H1 (cell line): ENCODE results near the gene SBNO2. TPM values are rescaled to one million over a fixed set of nuclear protein-coding genes. Genes with fewer than 3 reads are reported as not detected.

Experiments
- CTCF ChIA-PET: fragments of 300-600 bp; sonication (Branson Sonifier 250); formaldehyde crosslinking; loops from one replicate; lab custom pipeline; 2021; ENCODE audit not compliant: partially characterized antibody; lab: Charles Lee
- POLR2A ChIA-PET: fragments of 300-600 bp; sonication (Branson Sonifier 250); formaldehyde crosslinking; loops from one replicate; lab custom pipeline; 2021; ENCODE audit warnings: inconsistent platforms; ENCODE audit not compliant: partially characterized antibody; lab: Charles Lee
- DNase-seq, 2 experiments: peaks; one replicate each; pipeline versions ENCODE4 v3.0.0 to v3.0.0-alpha.2; 2010 to 2022; ENCODE audit warnings: low spot score in 2 of 2, low read depth in 1 of 2, mixed read lengths in 1 of 2
- FAIRE-seq: peaks from 2 replicates; lab custom pipeline; 2011; peaks lifted over from hg19 to GRCh38; lab: Jason Lieb, UNC
- H2AFZ ChIP-seq: 2 replicates; pipeline ENCODE4 v1.8.1; 2012; ENCODE audit warnings: low read length, inconsistent platforms
- H2AK5ac ChIP-seq: 2 replicates; pipeline ENCODE4 v1.6.1; 2013; ENCODE audit warnings: low read depth, low read length
- H2BK120ac ChIP-seq: replicated peaks from 2 replicates; pipeline ENCODE3; 2013; ENCODE audit warnings: low read depth, low read length, inconsistent platforms
- H2BK12ac ChIP-seq: 2 replicates; pipeline ENCODE4 v1.6.1; 2013; ENCODE audit warnings: low read depth, low read length
- H2BK15ac ChIP-seq: 2 replicates; pipeline ENCODE4 v1.6.1; 2013; ENCODE audit warnings: low read length
- H2BK20ac ChIP-seq: 2 replicates; pipeline ENCODE4 v1.6.1; 2013; ENCODE audit warnings: low read length
- H2BK5ac ChIP-seq: 2 replicates; pipeline ENCODE4 v1.6.1; 2013; ENCODE audit warnings: low read depth, low read length
- H3K14ac ChIP-seq: 2 replicates; pipeline ENCODE4 v1.6.1; 2013; ENCODE audit warnings: inconsistent platforms; ENCODE audit not compliant: insufficient read length
- H3K18ac ChIP-seq: 2 replicates; pipeline ENCODE4 v1.6.1; 2013; ENCODE audit warnings: low read length; ENCODE audit errors: extremely low read depth
- H3K23ac ChIP-seq: 2 replicates; pipeline ENCODE4 v1.6.1; 2013; ENCODE audit warnings: inconsistent platforms; ENCODE audit not compliant: insufficient read length
- H3K23me2 ChIP-seq: 2 replicates; pipeline ENCODE4 v1.6.1; 2013; ENCODE audit warnings: low read depth, low read length
- H3K27ac ChIP-seq: 2 replicates; pipeline ENCODE4 v1.6.1; 2011; ENCODE audit warnings: low read depth, low read length, inconsistent platforms
- H3K27me3 ChIP-seq, 4 experiments: replicated peaks in 1 of 4; 1 replicate in 1 of 4; 2 replicates in 3 of 4; pipeline versions ENCODE4 v1.6.1 to v1.8.1; 2011 to 2013; ENCODE audit warnings: low read length in 3 of 4, mild to moderate bottlenecking in 3 of 4, inconsistent platforms in 2 of 4, mixed read lengths in 2 of 4, moderate library complexity in 1 of 4; ENCODE audit not compliant: control insufficient read depth in 3 of 4, insufficient read depth in 3 of 4; ENCODE audit errors: extremely low read depth in 1 of 4
- H3K36me3 ChIP-seq, 4 experiments: 2 replicates each; pipeline versions ENCODE4 v1.6.1 to v1.8.1; 2011 to 2013; ENCODE audit warnings: mild to moderate bottlenecking in 4 of 4, low read length in 3 of 4, moderate library complexity in 2 of 4, control low read depth in 1 of 4, inconsistent platforms in 1 of 4; ENCODE audit not compliant: insufficient read depth in 4 of 4, control insufficient read depth in 2 of 4
- H3K4ac ChIP-seq: replicated peaks from 2 replicates; pipeline ENCODE3; 2013; ENCODE audit warnings: low read length, low read depth, mixed read lengths, inconsistent platforms; ENCODE audit not compliant: insufficient read length
- H3K4me1 ChIP-seq, 4 experiments: replicated peaks in 1 of 4; 1 replicate in 1 of 4; 2 replicates in 3 of 4; pipeline versions ENCODE4 v1.6.1 to v1.8.1; 2011 to 2013; ENCODE audit warnings: low read length in 3 of 4, inconsistent platforms in 2 of 4, mixed read lengths in 1 of 4; ENCODE audit not compliant: insufficient read depth in 4 of 4, control insufficient read depth in 3 of 4
- H3K4me2 ChIP-seq, 2 experiments: 2 replicates each; pipeline versions ENCODE4 v1.6.1 to v1.8.1; 2011 to 2013; ENCODE audit warnings: low read depth in 2 of 2, low read length in 2 of 2, control low read depth in 1 of 2, inconsistent platforms in 1 of 2, mild to moderate bottlenecking in 1 of 2; ENCODE audit not compliant: insufficient read depth in 1 of 2
- H3K4me3 ChIP-seq, 4 experiments: fragments of 200-600, 300-600 bp in 1 of 4; sonication (generic), shearing (Covaris generic), sonication (Bioruptor Twin) in 1 of 4; 2 replicates each; pipeline versions ENCODE4 v1.5.1 to v1.8.1; 2011 to 2016; ENCODE audit warnings: low read length in 4 of 4, low read depth in 3 of 4, control low read depth in 2 of 4, inconsistent platforms in 2 of 4, mild to moderate bottlenecking in 2 of 4, mixed read lengths in 1 of 4, moderate library complexity in 1 of 4; ENCODE audit not compliant: insufficient read depth in 2 of 4; ENCODE audit errors: extremely low read depth in 1 of 4
- H3K56ac ChIP-seq: replicated peaks from 2 replicates; pipeline ENCODE3; 2013; ENCODE audit warnings: low read depth, mild to moderate bottlenecking, mixed read lengths, low read length, inconsistent platforms; ENCODE audit not compliant: insufficient read length
- H3K79me1 ChIP-seq: 2 replicates; pipeline ENCODE4 v1.6.1; 2013; ENCODE audit warnings: low read depth, low read length, control low read depth
- H3K79me2 ChIP-seq, 2 experiments: 2 replicates each; pipeline versions ENCODE4 v1.6.1 to v1.8.1; 2012 to 2013; ENCODE audit warnings: low read length in 2 of 2, mild to moderate bottlenecking in 2 of 2, inconsistent platforms in 1 of 2; ENCODE audit not compliant: insufficient read depth in 2 of 2, control insufficient read depth in 1 of 2
- H3K9ac ChIP-seq, 4 experiments: replicated peaks in 1 of 4; 1 replicate in 1 of 4; 2 replicates in 3 of 4; pipeline versions ENCODE4 v1.6.1 to v1.8.1; 2011 to 2013; ENCODE audit warnings: low read depth in 3 of 4, low read length in 3 of 4, control low read depth in 2 of 4, mild to moderate bottlenecking in 2 of 4, moderate library complexity in 2 of 4, inconsistent platforms in 1 of 4; ENCODE audit errors: extremely low read depth in 1 of 4
- H3K9me3 ChIP-seq, 2 experiments: 2 replicates each; pipeline versions ENCODE4 v1.6.1 to v1.8.1; 2012 to 2013; ENCODE audit warnings: mild to moderate bottlenecking in 2 of 2, moderate library complexity in 2 of 2, control low read depth in 1 of 2, inconsistent platforms in 1 of 2, low read depth in 1 of 2, low read length in 1 of 2, mixed read lengths in 1 of 2; ENCODE audit not compliant: insufficient read depth in 2 of 2
- H4K20me1 ChIP-seq, 2 experiments: replicated peaks in 1 of 2; 2 replicates each; pipeline versions ENCODE3 to v1.8.1; 2011 to 2013; ENCODE audit warnings: inconsistent platforms in 2 of 2, low read length in 2 of 2, mild to moderate bottlenecking in 1 of 2; ENCODE audit not compliant: insufficient read depth in 2 of 2, control insufficient read depth in 1 of 2
- H4K5ac ChIP-seq: 2 replicates; pipeline ENCODE4 v1.6.1; 2013; ENCODE audit warnings: low read length, low read depth, mixed read lengths, inconsistent platforms; ENCODE audit not compliant: insufficient read length
- H4K8ac ChIP-seq: 2 replicates; pipeline ENCODE4 v1.8.0; 2013; ENCODE audit warnings: mild to moderate bottlenecking, moderate library complexity, low read length, inconsistent platforms; ENCODE audit not compliant: insufficient read depth; ENCODE audit errors: extremely low read depth
- H4K91ac ChIP-seq: replicated peaks from 2 replicates; pipeline ENCODE3; 2013; ENCODE audit warnings: low read length, mixed read lengths, inconsistent platforms; ENCODE audit not compliant: insufficient read length
- CTBP2 ChIP-seq: IDR thresholded peaks from 2 replicates; pipeline ENCODE4 v1.7.0; 2011; ENCODE audit warnings: borderline replicate concordance, mild to moderate bottlenecking, moderate library complexity, mixed read lengths, low read length; ENCODE audit not compliant: insufficient read depth, insufficient read length
- JUND ChIP-seq: IDR thresholded peaks from 2 replicates; pipeline ENCODE4 v1.6.1; 2011; ENCODE audit warnings: mild to moderate bottlenecking, improper control_type of control experiment, low read length
- NRF1 ChIP-seq: IDR thresholded peaks from 2 replicates; pipeline ENCODE4 v1.6.1; 2011; ENCODE audit warnings: mild to moderate bottlenecking, low read depth, low read length, improper control_type of control experiment
- PHF8 ChIP-seq: fragments of 200-600 bp; sonication (generic); conservative IDR thresholded peaks from 2 replicates; pipeline ENCODE4 v1.7.1; 2012; ENCODE audit warnings: low read depth, mild to moderate bottlenecking, inconsistent platforms, low read length, moderate library complexity
- RXRA ChIP-seq: IDR thresholded peaks from 2 replicates; pipeline ENCODE4 v1.6.1; 2011; ENCODE audit warnings: low read depth, mild to moderate bottlenecking, low read length, moderate library complexity; ENCODE audit not compliant: insufficient read depth
- SIN3A ChIP-seq, 2 experiments: IDR thresholded peaks in 1 of 2; conservative IDR thresholded peaks in 1 of 2; 2 replicates each; pipeline ENCODE4 v1.6.1; 2011 to 2012; ENCODE audit warnings: low read length in 2 of 2, improper control_type of control experiment in 1 of 2, low read depth in 1 of 2, mild to moderate bottlenecking in 1 of 2
- SIX5 ChIP-seq: IDR thresholded peaks from 2 replicates; pipeline ENCODE4 v1.6.1; 2011; ENCODE audit warnings: mild to moderate bottlenecking, low read depth, low read length
- SP4 ChIP-seq: IDR thresholded peaks from 2 replicates; pipeline ENCODE4 v1.6.1; 2012; ENCODE audit warnings: low read length, inconsistent platforms
- YY1 ChIP-seq: IDR thresholded peaks from 2 replicates; pipeline ENCODE4 v1.6.1; 2011; ENCODE audit warnings: low read depth, mild to moderate bottlenecking, low read length
- WGBS, 2 experiments: shearing (Covaris generic) in 1 of 2; methylation state at CpG; one replicate each; pipeline versions ENCODE4 v1.1.6 to v1.1.7; 2013 to 2015; ENCODE audit warnings: low lambda C conversion rate in 2 of 2, mixed read lengths in 2 of 2, inconsistent platforms in 1 of 2, low coverage in 1 of 2, missing lambda C conversion rate in 1 of 2; ENCODE audit not compliant: insufficient replicate concordance in 2 of 2, insufficient coverage in 1 of 2, insufficient read length in 1 of 2; ENCODE audit errors: extremely low coverage in 1 of 2, missing lambda C conversion rate in 1 of 2; 5-methylcytosine and 5-hydroxymethylcytosine counted together
- polyA plus RNA-seq, 7 experiments: library from polyadenylated mRNA; depleted of rRNA in 3 of 7; stranded (reverse) in 5 of 7; unstranded in 2 of 7; fragments of >200 nt in 5 of 7; fragments of 200-250 nt in 2 of 7; gene quantifications; 1 replicate in 5 of 7; 2 replicates in 1 of 7; 4 replicates in 1 of 7; pipeline versions ENCODE4 v1.2.1 to v1.2.3, GENCODE V29; 2011 to 2013; ENCODE audit warnings: missing spikeins in 2 of 7, mixed read lengths in 2 of 7
- total RNA-seq: library from RNA; stranded (reverse); fragmentation: NEBNext Ultra II Directional; extraction: Animal tissue kit (Norgen Biotek cat#: 25700); gene quantifications from 2 replicates; pipeline ENCODE4 v1.2.1, GENCODE V29; 2021
- TF ChIP-seq, protein P1 (sequence below): IDR thresholded peaks from 2 replicates; pipeline ENCODE4 v1.6.1; 2012; ENCODE audit warnings: low read length, inconsistent platforms

Gene SBNO2
- total and polyA plus RNA-seq, 2 of the 8 experiments (the other 6 are each of a cell fraction or from before 2014, with no cell fraction given) = 12.2 to 31.4 TPM

DNA sequence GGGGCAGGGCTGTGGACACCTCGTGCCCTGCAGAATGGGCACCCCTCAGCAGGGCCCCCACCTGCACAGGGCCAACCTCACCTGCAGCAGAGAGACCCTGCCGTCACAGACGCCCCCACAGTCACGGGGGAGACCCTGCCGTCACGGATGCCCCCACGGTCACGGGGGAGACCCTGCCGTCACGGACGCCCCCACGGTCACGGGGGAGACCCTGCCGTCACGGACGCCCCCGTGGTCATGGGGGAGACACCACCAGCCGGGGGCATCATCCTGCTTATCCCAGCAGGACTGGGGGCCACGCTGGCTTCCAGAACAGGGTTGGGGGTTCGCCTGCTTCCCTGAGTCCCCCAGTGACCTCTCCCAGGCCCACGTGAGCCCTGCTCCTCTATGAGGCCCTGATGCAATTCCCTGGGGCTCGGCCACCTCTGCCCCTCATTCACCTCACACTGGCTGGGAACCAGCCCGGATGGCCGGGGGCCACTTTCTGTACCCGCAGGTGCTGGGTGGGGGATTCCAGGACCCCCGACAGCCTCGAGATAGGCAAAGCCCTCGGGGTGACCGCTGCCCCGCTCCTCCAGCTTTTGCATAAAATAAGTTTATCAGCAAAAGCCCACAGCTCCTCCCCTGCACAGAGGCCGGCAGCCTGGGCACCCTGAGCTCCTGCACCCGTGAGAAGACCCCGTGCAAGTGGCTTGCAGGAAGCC, 23.6 kb downstream of the SBNO2 start:
- 92% methylated on average over 31 of the region's 33 CpGs; no CpG with 5 or more reads in 1 of the 2 experiments for WGBS, 2 experiments
- no peak for TF ChIP-seq RXRA
- TF ChIP-seq PHF8 = no peak
- no peak for TF ChIP-seq SP4
- TF ChIP-seq, protein P1, sequence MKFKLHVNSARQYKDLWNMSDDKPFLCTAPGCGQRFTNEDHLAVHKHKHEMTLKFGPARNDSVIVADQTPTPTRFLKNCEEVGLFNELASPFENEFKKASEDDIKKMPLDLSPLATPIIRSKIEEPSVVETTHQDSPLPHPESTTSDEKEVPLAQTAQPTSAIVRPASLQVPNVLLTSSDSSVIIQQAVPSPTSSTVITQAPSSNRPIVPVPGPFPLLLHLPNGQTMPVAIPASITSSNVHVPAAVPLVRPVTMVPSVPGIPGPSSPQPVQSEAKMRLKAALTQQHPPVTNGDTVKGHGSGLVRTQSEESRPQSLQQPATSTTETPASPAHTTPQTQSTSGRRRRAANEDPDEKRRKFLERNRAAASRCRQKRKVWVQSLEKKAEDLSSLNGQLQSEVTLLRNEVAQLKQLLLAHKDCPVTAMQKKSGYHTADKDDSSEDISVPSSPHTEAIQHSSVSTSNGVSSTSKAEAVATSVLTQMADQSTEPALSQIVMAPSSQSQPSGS = no peak
- TF ChIP-seq SIN3A (conservative IDR thresholded peaks at IDR 0.05 in 1 of 2, IDR thresholded peaks at IDR 0.05 in 1 of 2; ENCODE audit: low read depth in 1 of 2, low read length in 2 of 2) = no peak
- TF ChIP-seq CTBP2 = no peak
- no peak for TF ChIP-seq SIX5
- no peak for TF ChIP-seq YY1
- TF ChIP-seq NRF1 = no peak
- TF ChIP-seq JUND = no peak

More for the DNA sequence above, 23.6 kb downstream of the SBNO2 start:
- H2AK5ac ChIP-seq = no peak overlapping the region
- H3K27me3 ChIP-seq = no peaks in the 10 kb centered on the region
- H3K36me3 ChIP-seq = peaks cover 0 to 16% (median 0%) of the 10 kb centered on the region in 4 experiments; a peak in 1 of 8 replicates
- H4K5ac ChIP-seq = no peak overlapping the region
- no peak overlapping the region for H3K9ac ChIP-seq
- no peaks in the 10 kb centered on the region for H3K9me3 ChIP-seq
- H3K27ac ChIP-seq = no peak overlapping the region
- H4K8ac ChIP-seq = peak overlapping the region; percentile 92
- H3K23ac ChIP-seq = no peak overlapping the region
- H2BK15ac ChIP-seq = no peak overlapping the region
- FAIRE-seq = no peak
- no peaks in the 10 kb centered on the region for H3K23me2 ChIP-seq
- ChIA-PET CTCF (interaction anchor here (0.8 kb wide), 2 partner anchors 13 to 70 kb away, joined by 3 read pairs; no protein-coding TSS in a partner anchor), POLR2A (interaction anchor here (1.1 kb wide), 1 partner anchor 27 kb away, joined by 3 read pairs; no protein-coding TSS in a partner anchor)
- no peak for DNase-seq
- H4K91ac ChIP-seq = no peak overlapping the region
- H4K20me1 ChIP-seq = peaks cover 0 to 5% of the 10 kb centered on the region in 2 experiments
- 0 out of 2 replicates have a peak overlapping the region, but pooled peaks have one; percentile 16 for H2BK5ac ChIP-seq
- H3K4me1 ChIP-seq = peaks cover 0 to 15% (median 7%) of the 10 kb centered on the region in 4 experiments; a peak in 5 of 7 replicates
- H3K56ac ChIP-seq = no peak overlapping the region
- no peak overlapping the region for H2BK20ac ChIP-seq
- no peak overlapping the region for H3K4me2 ChIP-seq
- no peak overlapping the region for H3K4me3 ChIP-seq
- no peak overlapping the region for H3K4ac ChIP-seq
- no peak overlapping the region for H3K18ac ChIP-seq
- no peak overlapping the region for H3K14ac ChIP-seq
- H2BK12ac ChIP-seq = no peak overlapping the region
- peaks cover 3% of the 10 kb centered on the region for H3K79me1 ChIP-seq
- no peak overlapping the region for H2AFZ ChIP-seq
- H3K79me2 ChIP-seq = no peaks in the 10 kb centered on the region
- no peak overlapping the region for H2BK120ac ChIP-seq
